Stimulated activated CD4-positive, alpha-beta T cell treated with anti-CD3 and anti-CD28 coated beads, Interleukin-4, amount 100 ng/mL, for 4 hours (primary cell): ENCODE results near the gene KLK14.

Experiments used
- DNase-seq, 2 experiments: peaks; one replicate each; pipeline ENCODE4 v3.0.0-alpha.2; 2020

The KLK14 gene

GRCh38 chr19:51083181-51083580 lies 494 bp upstream of the KLK14 start:
- no peak for DNase-seq

GRCh38 chr19:51081476-51081875 lies 1.2 kb downstream of the KLK14 start:
- no peak for DNase-seq

GRCh38 chr19:51079481-51080110 lies 3.1 kb downstream of the KLK14 start:
- DNase-seq, result no peak

- no peak for DNase-seq
These were observed 4.0 kb downstream of the KLK14 start for GRCh38 chr19:51078731-51079130.

- DNase-seq, result no peak
These were observed 4.6 kb downstream of the KLK14 start for GRCh38 chr19:51078104-51078503.

GRCh38 chr19:51076631-51077213 lies 6.0 kb downstream of the KLK14 start:
- DNase-seq, result no peak

GRCh38 chr19:51075998-51076397 lies 6.7 kb downstream of the KLK14 start:
- no peak for DNase-seq

GRCh38 chr19:51071095-51071405 lies 11.6 kb downstream of the KLK14 start:
- no peak for DNase-seq

- DNase-seq, result no peak
These were observed 12.2 kb downstream of the KLK14 start for GRCh38 chr19:51070334-51071094.

- no peak for DNase-seq
These were observed 16.1 kb downstream of the KLK14 start for GRCh38 chr19:51066393-51067186.

- DNase-seq, result no peak
These were observed 17.3 kb downstream of the KLK14 start for GRCh38 chr19:51065221-51065960.

GRCh38 chr19:51064534-51065220 lies 18.0 kb downstream of the KLK14 start, which contains the start of gene KLK13:
Gene KLK13, minus strand, starts transcription at chr19:51065092. Its CDS starts 25 bp downstream, at chr19:51065067.
- no peak for DNase-seq

- no peak for DNase-seq
These were observed 19.0 kb downstream of the KLK14 start for GRCh38 chr19:51063664-51064063.

GRCh38 chr19:51060973-51061372 lies 21.7 kb downstream of the KLK14 start:
- DNase-seq, result no peak

GRCh38 chr19:51060336-51060735 lies 22.4 kb downstream of the KLK14 start:
- no peak for DNase-seq

- no peak for DNase-seq
These were observed 23.0 kb downstream of the KLK14 start for GRCh38 chr19:51059715-51060114.

GRCh38 chr19:51055866-51056265 lies 26.8 kb downstream of the KLK14 start:
- DNase-seq, result no peak

- no peak for DNase-seq
These were observed 35.7 kb downstream of the KLK14 start for GRCh38 chr19:51047031-51047335.

GRCh38 chr19:51044327-51044726 lies 38.4 kb downstream of the KLK14 start:
- DNase-seq, result no peak

GRCh38 chr19:51043497-51043896 lies 39.2 kb downstream of the KLK14 start:
- no peak for DNase-seq

GRCh38 chr19:51040151-51040550 lies 42.5 kb downstream of the KLK14 start:
- no peak for DNase-seq

- DNase-seq, result no peak
These were observed 46.2 kb downstream of the KLK14 start for GRCh38 chr19:51036519-51036918.
